ENCODE data around the gene KAZALD1.

DNA sequence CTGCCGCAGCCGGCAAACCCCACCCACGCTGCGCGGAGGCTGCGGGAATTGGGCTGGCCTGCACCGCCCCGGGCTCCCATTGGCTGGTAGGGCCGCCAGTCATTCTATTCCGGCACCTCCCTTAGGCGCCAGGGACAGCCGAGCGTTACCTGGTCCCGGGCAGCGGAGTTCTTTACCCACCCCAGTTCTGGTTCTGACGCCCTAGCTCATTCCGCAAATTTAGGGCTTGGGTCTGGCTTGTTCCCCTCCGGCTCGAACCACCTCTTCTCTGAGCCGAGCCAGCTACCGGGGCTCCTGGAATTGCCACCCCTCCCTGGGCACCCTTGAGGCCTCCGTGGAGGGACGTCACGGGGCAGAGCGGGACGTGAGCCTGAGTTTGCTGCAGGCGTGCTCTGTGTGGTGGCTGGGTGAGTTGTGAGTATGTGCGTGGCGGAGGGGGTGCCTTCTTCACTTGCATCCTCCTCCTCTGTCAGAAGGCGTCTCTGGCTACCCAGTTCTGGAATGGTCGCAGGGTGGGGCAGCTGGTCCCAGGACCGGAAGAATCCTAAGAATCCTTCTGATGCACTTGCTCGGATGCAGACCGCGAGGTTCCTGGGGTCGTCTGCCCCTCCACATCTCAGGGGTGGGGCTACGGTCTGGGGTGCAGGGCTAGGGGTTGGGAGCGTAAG is 30.5 kb upstream of the KAZALD1 start, which contains the start of the genes PDZD7 and SFXN3:
- no peak for TF ChIP-seq EZH2 (IDR thresholded peaks at IDR 0.05)
- no peak for TF ChIP-seq POLR2AphosphoS5 (IDR thresholded peaks at IDR 0.05; ENCODE audit: borderline replicate concordance, low read depth, low read length)
